Skeletal muscle satellite cell (primary cell): Measurements from ENCODE around the gene PARP12. TPM values are rescaled to one million over a fixed set of nuclear protein-coding genes. Genes with fewer than 3 reads are reported as not detected.

ENCODE experiments used
- small RNA-seq: library from RNA; depleted of rRNA; stranded (forward); fragments of <200 nt; gene quantifications from one replicate; pipeline ENCODE3, GENCODE V24; 2012

PARP12 gene

Small RNA genes lying within 50 kb of the gene (small RNA-seq; reads per million reads assigned to genes)
- gene RF00019: not detected
